GM23338 (cell line): ENCODE data around the gene LZIC. TPM values are rescaled to one million over a fixed set of nuclear protein-coding genes. Genes with fewer than 3 reads are reported as not detected.

Source experiments
- ATAC-seq: fragments of 200-7000 bp; cut with Tn5 transposase; 3 replicates; pipeline ENCODE4 v1.9.1; 2020
- DNase-seq: peaks from one replicate; pipeline ENCODE4 v3.0.0-alpha.2; 2015; ENCODE audit warnings: low spot score
- H2AFZ ChIP-seq: fragments of 200-600 bp; sonication (generic); 2 replicates; pipeline ENCODE4 v1.8.0; 2016; ENCODE audit warnings: antibody characterized with exemption, mild to moderate bottlenecking, moderate library complexity
- H3F3A ChIP-seq: fragments of 200-600 bp; sonication (generic); replicated peaks from 2 replicates; pipeline ENCODE4 v1.8.0; 2017; ENCODE audit warnings: antibody characterized with exemption, mixed run types, low read depth
- H3K27ac ChIP-seq: fragments of 200-600 bp; sonication (generic); 2 replicates; pipeline ENCODE4 v1.6.1; 2016; ENCODE audit warnings: low read depth
- H3K27me3 ChIP-seq: fragments of 200-600 bp; sonication (generic); 2 replicates; pipeline ENCODE4 v1.8.0; 2016; ENCODE audit warnings: mild to moderate bottlenecking, mixed run types, moderate library complexity; ENCODE audit not compliant: insufficient read depth
- H3K36me3 ChIP-seq: fragments of 200-600 bp; sonication (generic); 2 replicates; pipeline ENCODE4 v1.8.0; 2016; ENCODE audit warnings: mild to moderate bottlenecking; ENCODE audit not compliant: insufficient read depth
- H3K4me1 ChIP-seq: fragments of 200-600 bp; sonication (generic); 2 replicates; pipeline ENCODE4 v1.8.0; 2016; ENCODE audit warnings: mild to moderate bottlenecking, moderate library complexity; ENCODE audit not compliant: insufficient read depth
- H3K4me2 ChIP-seq: fragments of 200-600 bp; sonication (generic); 2 replicates; pipeline ENCODE4 v1.7.1; 2017; ENCODE audit warnings: mixed run types
- H3K4me3 ChIP-seq: fragments of 200-600 bp; sonication (generic); 2 replicates; pipeline ENCODE4 v1.6.1; 2016; ENCODE audit warnings: mixed run types
- H3K79me2 ChIP-seq: fragments of 200-600 bp; sonication (generic); replicated peaks from 2 replicates; pipeline ENCODE4 v1.8.0; 2017; ENCODE audit warnings: mild to moderate bottlenecking; ENCODE audit not compliant: insufficient read depth
- H3K9me2 ChIP-seq: fragments of 200-600 bp; sonication (generic); 2 replicates; pipeline ENCODE4 v1.8.0; 2017; ENCODE audit not compliant: insufficient read depth
- H4K20me1 ChIP-seq: fragments of 200-600 bp; sonication (generic); replicated peaks from 2 replicates; pipeline ENCODE4 v1.8.0; 2017; ENCODE audit warnings: mild to moderate bottlenecking; ENCODE audit not compliant: insufficient read depth
- H3K27ac Mint-ChIP-seq: 2 replicates; pipeline ENCODE4 v1.8.0; 2020; ENCODE audit warnings: inconsistent platforms, mild to moderate bottlenecking, moderate library complexity, mixed read lengths
- H3K27me3 Mint-ChIP-seq: 3 replicates; pipeline ENCODE4 v1.8.0; 2022; ENCODE audit warnings: low read depth, mild to moderate bottlenecking, moderate library complexity, mixed read lengths, inconsistent platforms; ENCODE audit not compliant: insufficient read depth, poor library complexity
- H3K36me3 Mint-ChIP-seq: 3 replicates; pipeline ENCODE4 v1.8.0; 2021; ENCODE audit warnings: low read depth, mild to moderate bottlenecking, inconsistent platforms, moderate library complexity, mixed read lengths
- H3K4me1 Mint-ChIP-seq: 3 replicates; pipeline ENCODE4 v1.8.0; 2020; ENCODE audit warnings: mild to moderate bottlenecking, inconsistent platforms, mixed read lengths
- H3K4me3 Mint-ChIP-seq: 3 replicates; pipeline ENCODE4 v1.8.0; 2021; ENCODE audit warnings: moderate library complexity, mild to moderate bottlenecking, inconsistent platforms, mixed read lengths
- H3K9me3 Mint-ChIP-seq: 3 replicates; pipeline ENCODE4 v1.8.0; 2020; ENCODE audit warnings: moderate library complexity, mild to moderate bottlenecking, inconsistent platforms, mixed read lengths
- CREB1 ChIP-seq: fragments of 250-450 bp; sonication (Bioruptor Pico); IDR thresholded peaks from 2 replicates; pipeline ENCODE4 v1.5.0; 2020; ENCODE audit warnings: low read depth, mild to moderate bottlenecking, moderate library complexity
- EZH2 ChIP-seq: fragments of 200-600 bp; sonication (generic); IDR thresholded peaks from one replicate; pipeline ENCODE4 v1.8.0; 2017; ENCODE audit warnings: antibody characterized with exemption, mild to moderate bottlenecking, low read depth; ENCODE audit not compliant: unreplicated experiment
- EZH2phosphoT487 ChIP-seq: fragments of 200-600 bp; sonication (generic); IDR thresholded peaks from one replicate; pipeline ENCODE4 v1.8.1; 2018; ENCODE audit warnings: antibody characterized with exemption; ENCODE audit not compliant: unreplicated experiment
- JUNB ChIP-seq: IDR thresholded peaks from one replicate; pipeline ENCODE4 v1.6.1; 2016; ENCODE audit warnings: antibody characterized with exemption; ENCODE audit not compliant: unreplicated experiment
- NANOG ChIP-seq: IDR thresholded peaks from 2 replicates; pipeline ENCODE4 v1.6.1; 2016; ENCODE audit warnings: antibody characterized with exemption, borderline replicate concordance
- POLR2AphosphoS5 ChIP-seq: IDR thresholded peaks from 2 replicates; pipeline ENCODE4 v1.6.1; 2016; ENCODE audit warnings: antibody characterized with exemption, low read depth
- ZNF114 ChIP-seq: fragments of 250-450 bp; sonication (Bioruptor Pico); IDR thresholded peaks from 2 replicates; pipeline ENCODE4 v1.5.0; 2020; ENCODE audit warnings: mild to moderate bottlenecking, moderate library complexity
- ZNF331 ChIP-seq: fragments of 250-450 bp; sonication (Bioruptor Pico); IDR thresholded peaks from 2 replicates; pipeline ENCODE4 v1.5.0; 2020; ENCODE audit warnings: low read depth, mild to moderate bottlenecking, moderate library complexity
- polyA plus RNA-seq: library from polyadenylated mRNA; unstranded; fragments of >200 nt; fragmentation: Nextera tagmentation; extraction: Ambion mirVana; gene quantifications from 2 replicates; pipeline ENCODE4 v1.2.1, GENCODE V29; 2016
- total RNA-seq: library from RNA; depleted of rRNA; stranded (reverse); fragments of >200 nt; shearing (Covaris generic); gene quantifications from 2 replicates; pipeline ENCODE4 v1.2.3, GENCODE V29; 2014
- TF ChIP-seq, protein P1 (sequence below): IDR thresholded peaks from 2 replicates; pipeline ENCODE4 v1.6.1; 2016; ENCODE audit warnings: antibody characterized with exemption
- TF ChIP-seq, protein P2 (sequence below), 2 experiments: fragments of 200-600 bp in 1 of 2; sonication (generic) in 1 of 2; conservative IDR thresholded peaks; 2 replicates each; pipeline versions ENCODE4 v1.5.1 to v1.6.1; 2016 to 2017; ENCODE audit warnings: antibody characterized with exemption in 2 of 2, low read depth in 2 of 2, mild to moderate bottlenecking in 2 of 2, moderate library complexity in 1 of 2
- TF ChIP-seq, protein P3 (sequence below): IDR thresholded peaks from one replicate; pipeline ENCODE4 v1.6.1; 2018; ENCODE audit warnings: antibody characterized with exemption; ENCODE audit not compliant: unreplicated experiment
- TF ChIP-seq, protein P4 (sequence below): fragments of 250-450 bp; sonication (Bioruptor Pico); IDR thresholded peaks from 2 replicates; pipeline ENCODE4 v1.5.0; 2020; ENCODE audit warnings: mild to moderate bottlenecking, moderate library complexity

LZIC gene
- total and polyA plus RNA-seq, 2 experiments from 2014 or later = 19.4 to 23.5 TPM

DNA sequence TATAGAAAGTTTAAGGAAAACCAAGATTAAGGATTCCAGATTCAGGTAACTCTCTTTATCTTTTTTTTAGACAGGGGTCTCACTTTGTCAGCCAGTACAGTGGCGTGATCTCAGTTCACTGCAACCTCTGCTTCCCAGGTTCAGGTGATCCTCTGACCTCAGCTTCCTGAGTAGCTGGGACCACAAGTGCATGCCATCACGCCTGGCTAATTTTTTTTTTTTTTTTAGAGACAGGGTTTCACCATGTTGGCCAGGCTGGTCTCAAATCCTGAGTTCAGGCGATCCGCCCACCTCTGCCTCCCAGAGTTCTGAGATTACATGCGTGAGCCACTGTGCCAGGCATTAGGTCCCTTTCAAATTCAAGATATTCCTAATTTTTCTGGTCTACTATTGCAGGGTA lies 15.9 kb downstream of the LZIC start (continued):
- TF ChIP-seq CREB1 (CRISPR knock-in tag) (no peak), POLR2AphosphoS5 (no peak), NANOG (no peak), EZH2 (no peak), JUNB (no peak), EZH2phosphoT487 (no peak), ZNF331 (CRISPR knock-in tag) (no peak), ZNF114 (CRISPR knock-in tag) (no peak)
- TF ChIP-seq, protein P1, sequence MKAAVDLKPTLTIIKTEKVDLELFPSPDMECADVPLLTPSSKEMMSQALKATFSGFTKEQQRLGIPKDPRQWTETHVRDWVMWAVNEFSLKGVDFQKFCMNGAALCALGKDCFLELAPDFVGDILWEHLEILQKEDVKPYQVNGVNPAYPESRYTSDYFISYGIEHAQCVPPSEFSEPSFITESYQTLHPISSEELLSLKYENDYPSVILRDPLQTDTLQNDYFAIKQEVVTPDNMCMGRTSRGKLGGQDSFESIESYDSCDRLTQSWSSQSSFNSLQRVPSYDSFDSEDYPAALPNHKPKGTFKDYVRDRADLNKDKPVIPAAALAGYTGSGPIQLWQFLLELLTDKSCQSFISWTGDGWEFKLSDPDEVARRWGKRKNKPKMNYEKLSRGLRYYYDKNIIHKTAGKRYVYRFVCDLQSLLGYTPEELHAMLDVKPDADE = no peak
- TF ChIP-seq, protein P2, sequence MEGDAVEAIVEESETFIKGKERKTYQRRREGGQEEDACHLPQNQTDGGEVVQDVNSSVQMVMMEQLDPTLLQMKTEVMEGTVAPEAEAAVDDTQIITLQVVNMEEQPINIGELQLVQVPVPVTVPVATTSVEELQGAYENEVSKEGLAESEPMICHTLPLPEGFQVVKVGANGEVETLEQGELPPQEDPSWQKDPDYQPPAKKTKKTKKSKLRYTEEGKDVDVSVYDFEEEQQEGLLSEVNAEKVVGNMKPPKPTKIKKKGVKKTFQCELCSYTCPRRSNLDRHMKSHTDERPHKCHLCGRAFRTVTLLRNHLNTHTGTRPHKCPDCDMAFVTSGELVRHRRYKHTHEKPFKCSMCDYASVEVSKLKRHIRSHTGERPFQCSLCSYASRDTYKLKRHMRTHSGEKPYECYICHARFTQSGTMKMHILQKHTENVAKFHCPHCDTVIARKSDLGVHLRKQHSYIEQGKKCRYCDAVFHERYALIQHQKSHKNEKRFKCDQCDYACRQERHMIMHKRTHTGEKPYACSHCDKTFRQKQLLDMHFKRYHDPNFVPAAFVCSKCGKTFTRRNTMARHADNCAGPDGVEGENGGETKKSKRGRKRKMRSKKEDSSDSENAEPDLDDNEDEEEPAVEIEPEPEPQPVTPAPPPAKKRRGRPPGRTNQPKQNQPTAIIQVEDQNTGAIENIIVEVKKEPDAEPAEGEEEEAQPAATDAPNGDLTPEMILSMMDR (conservative IDR thresholded peaks at IDR 0.05; ENCODE audit: low read depth in 2 of 2) = no peak
- TF ChIP-seq, protein P3, sequence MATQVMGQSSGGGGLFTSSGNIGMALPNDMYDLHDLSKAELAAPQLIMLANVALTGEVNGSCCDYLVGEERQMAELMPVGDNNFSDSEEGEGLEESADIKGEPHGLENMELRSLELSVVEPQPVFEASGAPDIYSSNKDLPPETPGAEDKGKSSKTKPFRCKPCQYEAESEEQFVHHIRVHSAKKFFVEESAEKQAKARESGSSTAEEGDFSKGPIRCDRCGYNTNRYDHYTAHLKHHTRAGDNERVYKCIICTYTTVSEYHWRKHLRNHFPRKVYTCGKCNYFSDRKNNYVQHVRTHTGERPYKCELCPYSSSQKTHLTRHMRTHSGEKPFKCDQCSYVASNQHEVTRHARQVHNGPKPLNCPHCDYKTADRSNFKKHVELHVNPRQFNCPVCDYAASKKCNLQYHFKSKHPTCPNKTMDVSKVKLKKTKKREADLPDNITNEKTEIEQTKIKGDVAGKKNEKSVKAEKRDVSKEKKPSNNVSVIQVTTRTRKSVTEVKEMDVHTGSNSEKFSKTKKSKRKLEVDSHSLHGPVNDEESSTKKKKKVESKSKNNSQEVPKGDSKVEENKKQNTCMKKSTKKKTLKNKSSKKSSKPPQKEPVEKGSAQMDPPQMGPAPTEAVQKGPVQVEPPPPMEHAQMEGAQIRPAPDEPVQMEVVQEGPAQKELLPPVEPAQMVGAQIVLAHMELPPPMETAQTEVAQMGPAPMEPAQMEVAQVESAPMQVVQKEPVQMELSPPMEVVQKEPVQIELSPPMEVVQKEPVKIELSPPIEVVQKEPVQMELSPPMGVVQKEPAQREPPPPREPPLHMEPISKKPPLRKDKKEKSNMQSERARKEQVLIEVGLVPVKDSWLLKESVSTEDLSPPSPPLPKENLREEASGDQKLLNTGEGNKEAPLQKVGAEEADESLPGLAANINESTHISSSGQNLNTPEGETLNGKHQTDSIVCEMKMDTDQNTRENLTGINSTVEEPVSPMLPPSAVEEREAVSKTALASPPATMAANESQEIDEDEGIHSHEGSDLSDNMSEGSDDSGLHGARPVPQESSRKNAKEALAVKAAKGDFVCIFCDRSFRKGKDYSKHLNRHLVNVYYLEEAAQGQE = no peak

DNA sequence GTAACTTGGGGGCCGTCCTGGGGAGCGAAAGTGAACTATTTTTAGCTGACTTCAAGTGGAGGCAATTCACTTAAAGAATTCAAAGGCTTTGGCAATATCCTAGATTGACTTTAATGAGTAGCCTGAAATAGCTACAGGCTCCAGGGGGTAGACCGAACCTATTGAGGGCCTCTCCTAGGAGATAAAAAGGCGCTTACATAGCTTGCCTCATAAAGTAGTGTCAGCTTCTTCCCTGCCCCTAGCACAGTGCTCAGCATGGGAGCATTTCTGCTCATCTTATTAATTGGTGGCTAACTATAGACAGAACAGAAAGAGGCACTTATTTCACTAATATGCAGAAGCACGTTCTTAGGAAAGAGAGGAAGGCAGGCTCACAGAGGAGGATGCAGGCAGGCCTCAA lies 20.8 kb downstream of the LZIC start:
- H3K4me1 Mint-ChIP-seq = peaks cover 32% of the 10 kb centered on the region
- H3K4me1 ChIP-seq = peaks cover 37% of the 10 kb centered on the region
- H3K79me2 ChIP-seq = no peaks in the 10 kb centered on the region
- H4K20me1 ChIP-seq = no peaks in the 10 kb centered on the region
- peak overlapping the region; percentile 10; the same call in 1 of the 2 replicates for H3K27ac Mint-ChIP-seq
- ATAC-seq (peak; percentile 88), DNase-seq (peak; percentile 38)
- H3K36me3 Mint-ChIP-seq = no peaks in the 10 kb centered on the region
- H3K27me3 Mint-ChIP-seq = no peaks in the 10 kb centered on the region
- H3K36me3 ChIP-seq = no peaks in the 10 kb centered on the region
- H3F3A ChIP-seq = no peaks in the 10 kb centered on the region
- H3K4me2 ChIP-seq = peak overlapping the region; percentile 42; the same call in 1 of the 2 replicates
- H3K27ac ChIP-seq = peak overlapping the region; percentile 64
- no peak overlapping the region for H2AFZ ChIP-seq
- no peaks in the 10 kb centered on the region for H3K27me3 ChIP-seq
- H3K9me3 Mint-ChIP-seq = no peaks in the 10 kb centered on the region
- H3K4me3 ChIP-seq = 0 out of 2 replicates have a peak overlapping the region, but pooled peaks have one; percentile 14
- no peak overlapping the region for H3K4me3 Mint-ChIP-seq
- H3K9me2 ChIP-seq = no peaks in the 10 kb centered on the region; the same call in 1 of the 2 replicates
- TF ChIP-seq, protein P4, sequence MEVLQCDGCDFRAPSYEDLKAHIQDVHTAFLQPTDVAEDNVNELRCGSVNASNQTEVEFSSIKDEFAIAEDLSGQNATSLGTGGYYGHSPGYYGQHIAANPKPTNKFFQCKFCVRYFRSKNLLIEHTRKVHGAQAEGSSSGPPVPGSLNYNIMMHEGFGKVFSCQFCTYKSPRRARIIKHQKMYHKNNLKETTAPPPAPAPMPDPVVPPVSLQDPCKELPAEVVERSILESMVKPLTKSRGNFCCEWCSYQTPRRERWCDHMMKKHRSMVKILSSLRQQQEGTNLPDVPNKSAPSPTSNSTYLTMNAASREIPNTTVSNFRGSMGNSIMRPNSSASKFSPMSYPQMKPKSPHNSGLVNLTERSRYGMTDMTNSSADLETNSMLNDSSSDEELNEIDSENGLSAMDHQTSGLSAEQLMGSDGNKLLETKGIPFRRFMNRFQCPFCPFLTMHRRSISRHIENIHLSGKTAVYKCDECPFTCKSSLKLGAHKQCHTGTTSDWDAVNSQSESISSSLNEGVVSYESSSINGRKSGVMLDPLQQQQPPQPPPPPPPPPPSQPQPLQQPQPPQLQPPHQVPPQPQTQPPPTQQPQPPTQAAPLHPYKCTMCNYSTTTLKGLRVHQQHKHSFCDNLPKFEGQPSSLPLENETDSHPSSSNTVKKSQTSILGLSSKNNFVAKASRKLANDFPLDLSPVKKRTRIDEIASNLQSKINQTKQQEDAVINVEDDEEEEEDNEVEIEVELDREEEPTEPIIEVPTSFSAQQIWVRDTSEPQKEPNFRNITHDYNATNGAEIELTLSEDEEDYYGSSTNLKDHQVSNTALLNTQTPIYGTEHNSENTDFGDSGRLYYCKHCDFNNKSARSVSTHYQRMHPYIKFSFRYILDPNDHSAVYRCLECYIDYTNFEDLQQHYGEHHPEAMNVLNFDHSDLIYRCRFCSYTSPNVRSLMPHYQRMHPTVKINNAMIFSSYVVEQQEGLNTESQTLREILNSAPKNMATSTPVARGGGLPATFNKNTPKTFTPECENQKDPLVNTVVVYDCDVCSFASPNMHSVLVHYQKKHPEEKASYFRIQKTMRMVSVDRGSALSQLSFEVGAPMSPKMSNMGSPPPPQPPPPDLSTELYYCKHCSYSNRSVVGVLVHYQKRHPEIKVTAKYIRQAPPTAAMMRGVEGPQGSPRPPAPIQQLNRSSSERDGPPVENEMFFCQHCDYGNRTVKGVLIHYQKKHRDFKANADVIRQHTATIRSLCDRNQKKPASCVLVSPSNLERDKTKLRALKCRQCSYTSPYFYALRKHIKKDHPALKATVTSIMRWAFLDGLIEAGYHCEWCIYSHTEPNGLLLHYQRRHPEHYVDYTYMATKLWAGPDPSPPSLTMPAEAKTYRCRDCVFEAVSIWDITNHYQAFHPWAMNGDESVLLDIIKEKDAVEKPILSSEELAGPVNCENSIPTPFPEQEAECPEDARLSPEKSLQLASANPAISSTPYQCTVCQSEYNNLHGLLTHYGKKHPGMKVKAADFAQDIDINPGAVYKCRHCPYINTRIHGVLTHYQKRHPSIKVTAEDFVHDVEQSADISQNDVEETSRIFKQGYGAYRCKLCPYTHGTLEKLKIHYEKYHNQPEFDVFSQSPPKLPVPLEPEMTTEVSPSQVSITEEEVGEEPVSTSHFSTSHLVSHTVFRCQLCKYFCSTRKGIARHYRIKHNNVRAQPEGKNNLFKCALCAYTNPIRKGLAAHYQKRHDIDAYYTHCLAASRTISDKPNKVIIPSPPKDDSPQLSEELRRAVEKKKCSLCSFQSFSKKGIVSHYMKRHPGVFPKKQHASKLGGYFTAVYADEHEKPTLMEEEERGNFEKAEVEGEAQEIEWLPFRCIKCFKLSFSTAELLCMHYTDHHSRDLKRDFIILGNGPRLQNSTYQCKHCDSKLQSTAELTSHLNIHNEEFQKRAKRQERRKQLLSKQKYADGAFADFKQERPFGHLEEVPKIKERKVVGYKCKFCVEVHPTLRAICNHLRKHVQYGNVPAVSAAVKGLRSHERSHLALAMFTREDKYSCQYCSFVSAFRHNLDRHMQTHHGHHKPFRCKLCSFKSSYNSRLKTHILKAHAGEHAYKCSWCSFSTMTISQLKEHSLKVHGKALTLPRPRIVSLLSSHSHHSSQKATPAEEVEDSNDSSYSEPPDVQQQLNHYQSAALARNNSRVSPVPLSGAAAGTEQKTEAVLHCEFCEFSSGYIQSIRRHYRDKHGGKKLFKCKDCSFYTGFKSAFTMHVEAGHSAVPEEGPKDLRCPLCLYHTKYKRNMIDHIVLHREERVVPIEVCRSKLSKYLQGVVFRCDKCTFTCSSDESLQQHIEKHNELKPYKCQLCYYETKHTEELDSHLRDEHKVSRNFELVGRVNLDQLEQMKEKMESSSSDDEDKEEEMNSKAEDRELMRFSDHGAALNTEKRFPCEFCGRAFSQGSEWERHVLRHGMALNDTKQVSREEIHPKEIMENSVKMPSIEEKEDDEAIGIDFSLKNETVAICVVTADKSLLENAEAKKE = no peak
- TF ChIP-seq, protein P1 = no peak
- TF ChIP-seq NANOG = no peak
- TF ChIP-seq JUNB = no peak
- no peak for TF ChIP-seq ZNF114 (CRISPR knock-in tag)
